Mesothelial cell of epicardium (in vitro differentiated cells): Measurements from ENCODE around the gene NEB. TPM values are rescaled to one million over a fixed set of nuclear protein-coding genes. Genes with fewer than 3 reads are reported as not detected.

ENCODE experiments used
- DNase-seq, 2 experiments: peaks; one replicate each; pipeline ENCODE4 v3.0.0; 2021; ENCODE audit warnings: low spot score in 2 of 2; ENCODE audit not compliant: unreplicated experiment in 2 of 2
- H3K27ac Mint-ChIP-seq: 2 replicates; pipeline ENCODE4 v1.8.0; 2021; ENCODE audit warnings: mixed read lengths
- H3K27me3 Mint-ChIP-seq: 2 replicates; pipeline ENCODE4 v1.8.0; 2021; ENCODE audit warnings: low read depth, mixed read lengths
- H3K36me3 Mint-ChIP-seq: 2 replicates; pipeline ENCODE4 v1.8.0; 2021; ENCODE audit warnings: mixed read lengths
- H3K4me1 Mint-ChIP-seq: 2 replicates; pipeline ENCODE4 v1.8.0; 2021; ENCODE audit warnings: mixed read lengths
- H3K4me3 Mint-ChIP-seq: 2 replicates; pipeline ENCODE4 v1.8.0; 2021; ENCODE audit warnings: mild to moderate bottlenecking, moderate library complexity, mixed read lengths
- H3K9me3 Mint-ChIP-seq: 2 replicates; pipeline ENCODE4 v1.8.0; 2021; ENCODE audit warnings: mixed read lengths
- total RNA-seq: library from RNA; stranded (reverse); gene quantifications from 3 replicates; pipeline ENCODE4 v1.2.1, GENCODE V29; 2021
- TF ChIP-seq, protein P1 (sequence below): fragments of 200-600 bp; sonication (generic); IDR thresholded peaks from one replicate; pipeline ENCODE4 v1.5.0; 2021; ENCODE audit warnings: antibody characterized with exemption; ENCODE audit not compliant: unreplicated experiment

The NEB gene
- total RNA-seq, 1 donor from 2014 or later, result 0.92 TPM

DNA sequence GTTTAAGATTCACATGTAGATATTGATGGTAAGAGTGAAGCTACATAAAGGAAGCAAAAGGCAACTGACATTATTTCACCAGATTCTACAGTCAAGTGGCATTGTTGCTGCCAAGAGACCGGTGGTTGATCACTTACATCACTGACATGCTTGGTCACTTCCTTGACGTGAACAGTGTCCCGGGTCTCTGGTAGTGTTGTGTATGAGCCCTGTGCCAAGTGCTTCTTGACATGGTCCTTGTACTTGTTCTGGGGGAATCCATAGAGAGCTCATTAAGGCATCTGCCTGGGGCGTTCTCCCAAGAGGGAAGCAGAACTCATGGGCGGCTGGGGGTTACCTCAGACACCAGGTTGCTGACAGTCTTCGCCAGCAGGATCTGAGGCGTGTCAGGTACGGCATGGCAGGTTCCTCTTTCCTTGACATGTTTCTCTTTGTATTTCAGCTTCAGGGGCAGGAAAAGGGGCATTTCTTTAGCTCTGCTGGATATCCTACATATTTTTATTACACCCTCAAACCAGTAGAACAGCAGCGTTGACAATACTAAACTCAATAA is 208.4 kb downstream of the NEB start:
- H3K27me3 Mint-ChIP-seq, result no peaks in the 10 kb centered on the region
- no peaks in the 10 kb centered on the region for H3K36me3 Mint-ChIP-seq
- H3K27ac Mint-ChIP-seq, result no peak overlapping the region
- no peaks in the 10 kb centered on the region for H3K9me3 Mint-ChIP-seq
- no peak overlapping the region for H3K4me3 Mint-ChIP-seq
- TF ChIP-seq, protein P1, sequence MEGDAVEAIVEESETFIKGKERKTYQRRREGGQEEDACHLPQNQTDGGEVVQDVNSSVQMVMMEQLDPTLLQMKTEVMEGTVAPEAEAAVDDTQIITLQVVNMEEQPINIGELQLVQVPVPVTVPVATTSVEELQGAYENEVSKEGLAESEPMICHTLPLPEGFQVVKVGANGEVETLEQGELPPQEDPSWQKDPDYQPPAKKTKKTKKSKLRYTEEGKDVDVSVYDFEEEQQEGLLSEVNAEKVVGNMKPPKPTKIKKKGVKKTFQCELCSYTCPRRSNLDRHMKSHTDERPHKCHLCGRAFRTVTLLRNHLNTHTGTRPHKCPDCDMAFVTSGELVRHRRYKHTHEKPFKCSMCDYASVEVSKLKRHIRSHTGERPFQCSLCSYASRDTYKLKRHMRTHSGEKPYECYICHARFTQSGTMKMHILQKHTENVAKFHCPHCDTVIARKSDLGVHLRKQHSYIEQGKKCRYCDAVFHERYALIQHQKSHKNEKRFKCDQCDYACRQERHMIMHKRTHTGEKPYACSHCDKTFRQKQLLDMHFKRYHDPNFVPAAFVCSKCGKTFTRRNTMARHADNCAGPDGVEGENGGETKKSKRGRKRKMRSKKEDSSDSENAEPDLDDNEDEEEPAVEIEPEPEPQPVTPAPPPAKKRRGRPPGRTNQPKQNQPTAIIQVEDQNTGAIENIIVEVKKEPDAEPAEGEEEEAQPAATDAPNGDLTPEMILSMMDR, result no peak
- no peak for DNase-seq
- no peaks in the 10 kb centered on the region for H3K4me1 Mint-ChIP-seq

DNA sequence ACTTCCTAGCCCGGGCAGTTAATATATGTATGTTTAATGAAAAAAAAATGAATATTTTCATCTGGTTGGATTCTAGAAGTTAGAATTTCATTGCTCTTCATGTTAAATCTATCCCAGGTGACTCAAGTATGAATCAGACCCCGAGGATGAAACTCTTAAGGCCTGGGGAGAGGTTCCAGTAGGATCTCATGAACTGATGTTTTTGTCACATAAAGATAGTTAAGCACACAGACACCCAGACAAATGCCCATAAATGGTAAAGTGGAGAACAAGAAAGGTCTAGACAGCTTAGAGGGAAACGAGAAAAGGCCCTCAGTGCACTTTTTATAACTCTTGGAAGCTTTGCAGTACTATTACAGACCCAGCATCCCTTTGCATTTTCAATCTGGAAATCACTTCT is 210.4 kb downstream of the NEB start:
- H3K9me3 Mint-ChIP-seq, result no peaks in the 10 kb centered on the region
- H3K36me3 Mint-ChIP-seq, result no peaks in the 10 kb centered on the region

DNA sequence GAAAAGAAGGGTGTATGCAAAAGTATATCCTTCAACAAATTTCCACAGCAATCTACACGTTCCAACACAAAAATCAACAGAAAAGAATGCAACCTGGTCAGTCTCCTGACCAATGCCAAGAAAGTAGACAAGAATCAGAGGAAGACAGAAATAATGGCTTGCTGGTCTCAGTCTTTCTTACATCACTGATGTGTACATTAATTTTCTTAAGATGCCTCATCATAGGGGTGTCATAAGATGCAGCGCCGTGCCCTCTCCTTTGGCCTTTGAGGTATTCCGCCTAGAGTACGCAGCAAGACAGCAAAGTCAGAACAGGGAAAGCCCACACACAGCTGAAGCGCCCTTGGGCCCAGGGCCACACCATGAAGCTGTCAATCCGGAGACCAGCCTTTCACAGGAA is 211.7 kb downstream of the NEB start:
- no peak overlapping the region for H3K4me3 Mint-ChIP-seq
- TF ChIP-seq, protein P1, result no peak
- no peaks in the 10 kb centered on the region for H3K9me3 Mint-ChIP-seq
- no peaks in the 10 kb centered on the region for H3K27me3 Mint-ChIP-seq
- no peak overlapping the region for H3K27ac Mint-ChIP-seq
- no peak for DNase-seq
- no peaks in the 10 kb centered on the region for H3K4me1 Mint-ChIP-seq
- no peaks in the 10 kb centered on the region for H3K36me3 Mint-ChIP-seq

More for the DNA sequence above, 210.4 kb downstream of the NEB start:
- DNase-seq, result no peak
- H3K4me3 Mint-ChIP-seq, result no peak overlapping the region
- TF ChIP-seq, protein P1, result no peak
- H3K27ac Mint-ChIP-seq, result no peak overlapping the region
- no peaks in the 10 kb centered on the region for H3K27me3 Mint-ChIP-seq
- H3K4me1 Mint-ChIP-seq, result no peaks in the 10 kb centered on the region

DNA sequence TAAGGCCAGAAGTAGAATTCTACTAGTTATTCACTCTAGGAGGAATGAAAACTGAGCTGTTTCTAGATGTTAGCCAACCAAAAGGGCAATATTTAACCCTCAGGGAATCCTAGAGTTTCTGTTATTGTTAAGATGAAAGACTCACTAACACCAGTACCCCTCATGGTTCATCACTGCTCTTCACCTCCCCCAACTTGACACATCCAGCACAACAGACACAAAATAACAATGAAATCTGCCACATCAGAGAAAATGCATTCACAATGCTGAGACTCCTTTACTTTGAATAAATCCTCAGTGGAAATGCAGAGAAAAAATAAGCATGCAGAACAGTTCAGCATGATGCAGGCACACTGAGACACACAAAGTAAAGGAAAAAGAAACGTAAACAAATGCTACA is 213.3 kb downstream of the NEB start:
- TF ChIP-seq, protein P1, result no peak
- no peak for DNase-seq
- H3K4me3 Mint-ChIP-seq, result no peak overlapping the region
- H3K27me3 Mint-ChIP-seq, result no peaks in the 10 kb centered on the region
- no peak overlapping the region for H3K27ac Mint-ChIP-seq
- no peaks in the 10 kb centered on the region for H3K9me3 Mint-ChIP-seq
- no peaks in the 10 kb centered on the region for H3K36me3 Mint-ChIP-seq
- H3K4me1 Mint-ChIP-seq, result no peaks in the 10 kb centered on the region

DNA sequence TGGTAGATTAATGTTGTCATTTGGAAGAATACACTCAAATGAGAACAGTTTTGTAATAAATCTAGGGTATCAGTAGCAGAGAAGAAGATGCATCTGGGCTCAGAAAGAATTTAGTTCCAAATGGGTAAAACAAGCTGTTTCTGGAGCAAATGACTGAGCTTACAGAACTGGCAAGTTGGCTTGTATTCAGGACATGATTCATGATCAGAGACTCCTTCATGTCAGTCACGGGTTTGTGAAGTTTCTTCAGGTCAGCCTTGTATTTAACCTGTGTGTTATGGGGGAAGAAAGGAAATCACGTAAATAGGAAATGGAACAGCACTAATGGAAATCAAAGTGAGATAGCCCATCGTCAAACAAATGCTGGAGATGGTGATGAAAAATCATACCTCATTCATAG is 215.5 kb downstream of the NEB start:
- Mint-ChIP-seq H3K9me3 (no peaks in the 10 kb centered on the region), H3K27ac (no peak overlapping the region), H3K4me3 (no peak overlapping the region), H3K4me1 (no peaks in the 10 kb centered on the region), H3K27me3 (no peaks in the 10 kb centered on the region), H3K36me3 (no peaks in the 10 kb centered on the region)
- TF ChIP-seq, protein P1, result no peak
- DNase-seq, result no peak

DNA sequence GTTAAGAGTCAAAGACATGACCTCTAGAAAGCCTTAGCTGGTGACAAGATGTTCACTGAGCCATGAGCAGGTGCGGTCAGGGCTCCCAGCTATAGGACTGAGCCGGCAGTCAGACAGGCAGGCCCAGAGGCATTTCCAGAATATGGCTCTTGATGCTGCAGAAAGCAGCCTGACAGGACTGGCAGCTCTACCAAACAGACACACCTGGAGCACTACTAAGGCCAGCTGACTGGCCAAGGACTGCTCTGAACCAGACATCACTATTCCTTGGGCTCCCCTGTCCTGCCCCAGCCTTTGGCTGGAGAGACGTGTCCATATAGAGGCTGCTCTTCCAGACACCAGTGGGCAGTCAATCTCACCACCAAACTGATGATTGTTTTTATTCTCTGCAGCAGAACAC is 225.8 kb downstream of the NEB start:
- no peaks in the 10 kb centered on the region for H3K4me1 Mint-ChIP-seq
- H3K36me3 Mint-ChIP-seq, result no peaks in the 10 kb centered on the region
- H3K27me3 Mint-ChIP-seq, result no peaks in the 10 kb centered on the region
- no peak for DNase-seq
- H3K9me3 Mint-ChIP-seq, result no peaks in the 10 kb centered on the region
- TF ChIP-seq, protein P1, result no peak
- H3K4me3 Mint-ChIP-seq, result no peak overlapping the region
- H3K27ac Mint-ChIP-seq, result no peak overlapping the region
